Measurements from ENCODE around the gene PPP1R12B.
"Not testable (repeated sequence)": the region's sequence is repeated elsewhere in the genome, so short reads cannot be mapped to it uniquely, and the experiment has no call there.

PPP1R12B gene

DNA sequence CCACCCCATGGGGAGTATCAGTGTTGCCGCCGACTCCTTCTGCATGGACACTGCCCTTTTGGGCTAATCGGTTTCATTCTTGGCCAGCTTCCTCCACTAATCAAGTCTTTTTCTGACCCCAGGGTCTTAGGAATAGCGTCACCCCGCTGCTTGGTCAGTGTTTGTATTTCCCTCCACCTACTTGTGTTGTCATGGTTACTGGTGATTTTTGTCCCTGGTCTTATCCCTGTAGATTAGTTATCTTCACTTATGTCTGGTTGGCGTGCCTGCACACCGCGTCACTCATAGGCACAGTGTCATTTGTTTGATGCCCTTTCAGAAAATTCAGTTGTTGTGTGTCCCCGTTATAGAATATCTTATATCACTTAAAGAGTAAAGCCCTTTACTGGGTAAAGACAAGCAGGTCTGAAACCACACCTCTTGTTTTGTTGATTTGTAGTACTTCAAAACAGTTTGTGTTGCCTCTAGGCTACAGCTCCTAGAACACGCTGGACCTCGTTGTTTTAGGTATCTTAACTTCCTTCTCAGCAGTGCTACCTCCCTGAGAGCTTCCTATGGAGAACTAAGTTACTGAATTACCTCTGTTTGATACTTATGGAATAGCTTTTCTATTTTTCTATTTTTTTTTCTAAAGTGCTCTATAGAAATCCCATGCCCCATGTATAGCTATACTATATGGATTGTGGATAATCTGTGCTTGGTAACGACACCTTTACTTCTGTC is 868 bp downstream of the PPP1R12B start:
- 13% methylated on average over 12 of the region's 12 CpGs for WGBS
- H3K36me3 ChIP-seq (ENCODE audit: insufficient read depth, low read length): no peaks in the 10 kb centered on the region
- no peaks in the 10 kb centered on the region for H3K9me3 ChIP-seq (ENCODE audit: insufficient read depth, low read depth, low read length)

DNA sequence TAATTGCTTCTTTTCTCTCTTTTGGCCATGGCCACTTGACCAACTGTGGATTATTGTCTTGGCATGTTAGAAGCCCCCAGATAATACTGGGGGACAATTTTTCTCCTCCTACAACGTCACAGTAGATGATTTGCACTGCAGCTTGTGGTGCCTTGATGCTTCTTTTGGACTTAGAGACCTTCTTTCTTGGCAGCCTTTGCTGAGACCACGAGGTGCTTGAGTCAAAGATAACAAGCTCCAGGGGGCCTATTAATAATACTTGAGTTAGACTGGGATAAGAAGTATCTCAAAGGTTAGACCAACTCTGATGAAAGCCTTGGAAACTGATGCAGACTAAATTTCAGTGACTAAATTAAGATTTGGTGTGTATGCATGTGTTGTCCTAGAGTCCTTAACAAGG is 3.2 kb downstream of the PPP1R12B start:
- H3K4me1 ChIP-seq (ENCODE audit: insufficient read depth, low read length): peaks cover 10% of the 10 kb centered on the region; the same call in 1 of the 2 replicates
- WGBS: 88% methylated on average over 2 of the region's 2 CpGs

More for the DNA sequence above, 868 bp downstream of the PPP1R12B start:
- Histone ChIP-seq H3K9ac (ENCODE audit: low read depth, low read length) (peak overlapping the region; percentile 74), H3K27me3 (ENCODE audit: insufficient read depth, low read length) (no peaks in the 10 kb centered on the region), H3K4me1 (ENCODE audit: insufficient read depth, low read length) (peaks cover 10% of the 10 kb centered on the region; the same call in 1 of the 2 replicates), H3K4me3 (ENCODE audit: low read length) (peak overlapping the region; percentile 85), H3K27ac (ENCODE audit: low read depth, low read length) (no peak overlapping the region)

DNA sequence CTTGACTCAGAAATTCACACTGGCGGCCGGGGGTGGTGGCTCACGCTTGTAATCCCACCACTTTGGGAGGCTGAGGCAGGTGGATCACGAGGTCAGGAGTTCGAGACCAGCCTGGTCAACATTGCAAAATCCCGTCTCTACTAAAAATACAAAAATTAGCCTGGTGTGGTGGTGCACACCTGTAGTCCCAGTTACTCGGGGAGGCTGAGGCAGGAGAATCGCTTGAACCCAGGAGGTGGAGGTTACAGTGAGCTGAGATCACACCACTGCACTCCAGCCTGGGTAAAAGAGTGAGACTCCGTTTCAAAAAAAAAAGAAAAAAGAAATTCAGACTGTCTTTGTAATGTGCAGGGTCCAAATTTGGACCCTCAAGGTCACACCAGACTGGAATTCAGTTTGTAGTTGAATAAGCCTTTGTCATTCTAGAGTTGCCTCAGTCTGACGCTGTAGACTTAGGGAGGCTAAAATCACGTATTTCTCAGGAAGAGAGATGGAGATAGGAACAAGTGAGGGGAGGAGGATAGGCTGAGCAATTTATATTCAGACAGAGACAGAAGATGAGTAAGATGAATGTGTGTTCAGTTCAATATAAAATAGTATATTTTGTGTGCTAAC is 4.2 kb downstream of the PPP1R12B start:
- H3K27me3 ChIP-seq (ENCODE audit: insufficient read depth, low read length); H3K36me3 ChIP-seq (ENCODE audit: insufficient read depth, low read length); H3K4me3 ChIP-seq (ENCODE audit: low read length); H3K9ac ChIP-seq (ENCODE audit: low read depth, low read length); H3K27ac ChIP-seq (ENCODE audit: low read depth, low read length); H3K4me1 ChIP-seq (ENCODE audit: insufficient read depth, low read length); H3K9me3 ChIP-seq (ENCODE audit: insufficient read depth, low read depth, low read length): not testable (repeated sequence)
- WGBS: 94% methylated on average over 11 of the region's 11 CpGs

More for the DNA sequence above, 3.2 kb downstream of the PPP1R12B start:
- H3K9me3 ChIP-seq (ENCODE audit: insufficient read depth, low read depth, low read length): no peaks in the 10 kb centered on the region
- H3K27ac ChIP-seq (ENCODE audit: low read depth, low read length): no peak overlapping the region
- H3K36me3 ChIP-seq (ENCODE audit: insufficient read depth, low read length): no peaks in the 10 kb centered on the region
- H3K4me3 ChIP-seq (ENCODE audit: low read length): no peak overlapping the region
- no peak overlapping the region for H3K9ac ChIP-seq (ENCODE audit: low read depth, low read length)
- H3K27me3 ChIP-seq (ENCODE audit: insufficient read depth, low read length): no peaks in the 10 kb centered on the region

DNA sequence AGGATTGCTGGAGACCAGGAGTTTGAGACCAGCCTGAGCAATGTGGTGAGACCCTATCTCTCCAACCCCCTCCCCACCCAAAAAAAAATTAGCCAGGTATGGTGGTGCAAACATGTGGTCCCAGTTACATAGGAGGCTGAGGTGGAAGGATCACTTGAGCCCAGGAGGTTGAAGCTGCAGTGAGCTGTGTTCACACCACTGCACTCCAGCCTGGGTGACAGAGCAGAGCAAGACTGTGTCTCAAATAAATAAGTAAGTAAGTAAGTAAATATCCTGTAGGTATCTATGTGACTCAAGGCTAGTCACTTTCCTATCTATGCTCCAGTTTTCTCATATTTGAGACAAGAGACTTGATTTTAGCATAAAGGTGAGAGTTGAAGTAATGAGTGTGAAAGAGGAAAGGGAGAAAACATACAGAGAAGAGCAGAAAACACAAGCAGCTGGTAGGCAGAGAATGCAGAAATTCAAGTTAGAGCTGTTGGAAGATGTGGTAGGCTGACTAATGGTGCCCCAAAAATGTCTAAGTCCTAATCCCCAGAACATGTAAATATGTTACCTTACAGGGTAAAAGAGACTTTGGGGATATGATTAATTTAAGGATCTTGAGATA is 7.5 kb downstream of the PPP1R12B start:
- H3K36me3 ChIP-seq (ENCODE audit: insufficient read depth, low read length): no peaks in the 10 kb centered on the region
- peaks cover 5% of the 10 kb centered on the region for H3K4me1 ChIP-seq (ENCODE audit: insufficient read depth, low read length)
- H3K9ac ChIP-seq (ENCODE audit: low read depth, low read length): no peak overlapping the region
- no peak overlapping the region for H3K4me3 ChIP-seq (ENCODE audit: low read length)
- H3K9me3 ChIP-seq (ENCODE audit: insufficient read depth, low read depth, low read length): no peaks in the 10 kb centered on the region
- H3K27ac ChIP-seq (ENCODE audit: low read depth, low read length): no peak overlapping the region
- H3K27me3 ChIP-seq (ENCODE audit: insufficient read depth, low read length): no peaks in the 10 kb centered on the region

DNA sequence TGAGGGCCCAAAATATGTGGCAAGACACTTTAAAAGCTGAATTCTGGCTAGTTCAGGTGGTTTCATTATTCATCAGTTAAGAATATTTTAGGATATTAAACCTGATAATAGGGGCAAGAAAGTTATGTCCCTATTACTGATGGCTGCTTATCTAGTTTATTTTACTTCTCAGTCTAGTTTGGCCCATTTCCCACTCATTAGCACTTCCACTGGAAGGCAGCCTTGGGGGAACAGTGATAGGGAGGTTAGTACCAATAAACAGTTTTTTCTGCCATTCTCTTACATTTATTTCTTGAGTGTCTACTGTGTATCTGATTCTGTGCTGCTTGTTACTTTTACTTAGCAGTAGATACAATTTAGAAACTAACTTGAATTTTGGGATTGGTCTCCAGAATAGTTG is 9.0 kb downstream of the PPP1R12B start:
- no peaks in the 10 kb centered on the region for H3K36me3 ChIP-seq (ENCODE audit: insufficient read depth, low read length)
- H3K4me3 ChIP-seq (ENCODE audit: low read length): no peak overlapping the region
- H3K27ac ChIP-seq (ENCODE audit: low read depth, low read length): no peak overlapping the region
- H3K4me1 ChIP-seq (ENCODE audit: insufficient read depth, low read length): peaks cover 18% of the 10 kb centered on the region
- H3K27me3 ChIP-seq (ENCODE audit: insufficient read depth, low read length): no peaks in the 10 kb centered on the region
- H3K9ac ChIP-seq (ENCODE audit: low read depth, low read length): no peak overlapping the region
- no peaks in the 10 kb centered on the region for H3K9me3 ChIP-seq (ENCODE audit: insufficient read depth, low read depth, low read length)

DNA sequence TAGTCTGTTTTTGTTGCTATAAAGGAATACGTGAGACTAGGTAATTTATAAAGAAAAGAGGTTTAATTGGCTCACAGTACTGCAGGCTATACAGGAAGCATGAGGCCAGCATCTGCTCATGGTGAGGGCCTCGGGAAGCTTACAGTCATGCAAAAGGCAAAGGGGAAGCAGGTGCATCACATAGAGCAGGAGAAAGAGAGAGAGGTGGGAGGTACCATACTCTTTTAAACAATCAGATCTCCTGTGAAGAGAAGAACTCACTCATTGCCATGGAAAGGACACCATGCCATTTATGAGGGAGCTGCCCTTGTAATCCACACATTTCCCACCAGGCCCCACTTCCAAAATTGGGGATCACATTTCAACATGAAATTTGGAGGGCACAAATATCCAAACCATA is 12.7 kb downstream of the PPP1R12B start:
- WGBS: 74% methylated on average over 2 of the region's 2 CpGs
- H3K9ac ChIP-seq (ENCODE audit: low read depth, low read length): no peak overlapping the region
- peaks cover 40% of the 10 kb centered on the region for H3K4me1 ChIP-seq (ENCODE audit: insufficient read depth, low read length)
- H3K9me3 ChIP-seq (ENCODE audit: insufficient read depth, low read depth, low read length): no peaks in the 10 kb centered on the region
- peak overlapping the region; percentile 84; the same call in 1 of the 2 replicates for H3K27ac ChIP-seq (ENCODE audit: low read depth, low read length)
- H3K4me3 ChIP-seq (ENCODE audit: low read length): peak overlapping the region; percentile 18
- no peaks in the 10 kb centered on the region for H3K27me3 ChIP-seq (ENCODE audit: insufficient read depth, low read length)
- H3K36me3 ChIP-seq (ENCODE audit: insufficient read depth, low read length): no peaks in the 10 kb centered on the region

DNA sequence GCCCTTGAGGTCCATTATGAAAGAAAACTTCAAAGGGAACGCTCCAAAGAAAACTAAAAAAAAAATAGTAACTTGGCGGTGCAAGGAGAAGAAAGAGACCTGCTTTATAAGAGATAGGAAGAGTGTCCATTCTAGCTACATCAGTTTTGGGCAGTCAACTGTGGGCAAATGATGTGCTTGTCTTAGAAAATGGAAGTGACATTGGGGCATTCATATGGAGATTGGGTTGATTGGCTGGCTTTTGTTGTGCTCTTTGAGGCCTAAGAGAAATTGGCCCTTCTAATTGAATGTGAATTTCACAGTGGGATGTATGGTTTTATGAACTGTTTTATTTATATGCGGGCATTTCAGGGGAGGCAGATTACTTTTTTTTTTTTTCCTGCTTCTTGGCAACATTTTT is 13.2 kb downstream of the PPP1R12B start:
- peaks cover 40% of the 10 kb centered on the region for H3K4me1 ChIP-seq (ENCODE audit: insufficient read depth, low read length)
- 28% methylated on average over 3 of the region's 3 CpGs for WGBS
- no peak overlapping the region for H3K9ac ChIP-seq (ENCODE audit: low read depth, low read length)
- H3K4me3 ChIP-seq (ENCODE audit: low read length): peak overlapping the region; percentile 18
- H3K27ac ChIP-seq (ENCODE audit: low read depth, low read length): peak overlapping the region; percentile 84; the same call in 1 of the 2 replicates
- H3K9me3 ChIP-seq (ENCODE audit: insufficient read depth, low read depth, low read length): no peaks in the 10 kb centered on the region
- no peaks in the 10 kb centered on the region for H3K36me3 ChIP-seq (ENCODE audit: insufficient read depth, low read length)
- H3K27me3 ChIP-seq (ENCODE audit: insufficient read depth, low read length): no peaks in the 10 kb centered on the region

DNA sequence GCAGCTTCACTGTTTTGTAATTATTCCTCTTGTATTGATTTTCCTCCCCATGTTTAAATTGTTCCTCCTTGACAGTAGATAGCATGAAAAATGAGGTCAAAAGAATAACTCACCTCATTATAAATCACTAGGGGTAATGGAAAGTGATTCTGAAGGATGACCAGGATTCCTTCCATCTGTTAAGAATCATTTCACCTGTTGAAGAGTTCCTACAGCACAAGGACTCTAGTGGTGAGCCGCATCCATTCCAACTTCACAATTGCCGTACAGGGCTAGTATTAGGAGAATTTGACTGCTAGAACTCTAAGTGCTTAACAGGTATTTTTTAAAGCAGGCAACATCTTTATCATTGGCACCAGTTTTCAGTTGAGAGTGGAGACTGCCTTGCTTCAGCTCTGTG is 13.7 kb downstream of the PPP1R12B start:
- WGBS: 76% methylated on average over 2 of the region's 2 CpGs
- H3K9ac ChIP-seq (ENCODE audit: low read depth, low read length): no peak overlapping the region
- peaks cover 40% of the 10 kb centered on the region for H3K4me1 ChIP-seq (ENCODE audit: insufficient read depth, low read length)
- H3K36me3 ChIP-seq (ENCODE audit: insufficient read depth, low read length): no peaks in the 10 kb centered on the region
- H3K27ac ChIP-seq (ENCODE audit: low read depth, low read length): peak overlapping the region; percentile 79; the same call in 1 of the 2 replicates
- H3K4me3 ChIP-seq (ENCODE audit: low read length): peak overlapping the region; percentile 18; the same call in 1 of the 2 replicates
- H3K27me3 ChIP-seq (ENCODE audit: insufficient read depth, low read length): no peaks in the 10 kb centered on the region
- no peaks in the 10 kb centered on the region for H3K9me3 ChIP-seq (ENCODE audit: insufficient read depth, low read depth, low read length)

DNA sequence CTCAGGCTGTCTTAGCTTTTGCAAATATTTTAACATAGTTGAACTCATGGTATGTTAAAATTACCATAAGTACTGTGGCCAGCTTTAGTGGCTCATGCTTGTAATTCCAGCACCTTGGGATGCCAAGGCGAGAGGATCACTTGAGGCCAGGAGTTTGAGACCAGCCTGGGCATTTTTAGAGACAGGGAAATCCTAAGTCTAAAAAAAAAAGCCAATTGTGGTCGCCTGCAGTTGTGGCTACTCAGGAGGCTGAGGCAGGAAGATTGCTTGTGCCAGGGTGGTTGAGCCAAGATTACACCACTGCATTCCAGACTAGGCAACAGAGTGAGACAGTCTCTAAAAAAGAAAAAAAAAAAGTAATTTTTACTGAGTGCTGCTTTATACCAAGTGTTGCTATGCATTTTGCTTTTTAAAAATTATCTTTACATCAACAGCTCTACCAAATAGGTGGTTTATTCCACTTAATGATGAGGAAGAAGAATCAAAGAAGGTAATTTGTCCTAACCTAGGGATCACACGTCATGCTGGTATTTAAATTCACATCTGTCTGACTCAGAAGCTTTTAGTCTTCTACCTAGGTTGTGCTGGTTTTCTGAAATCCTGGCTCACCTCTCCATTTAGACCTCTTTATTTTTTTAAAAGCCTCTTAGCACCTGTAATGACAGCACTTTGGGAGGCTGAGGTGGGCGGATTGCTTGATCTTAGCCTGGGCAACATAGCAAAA is 16.8 kb downstream of the PPP1R12B start:
- no peaks in the 10 kb centered on the region for H3K9me3 ChIP-seq (ENCODE audit: insufficient read depth, low read depth, low read length)
- H3K9ac ChIP-seq (ENCODE audit: low read depth, low read length): no peak overlapping the region
- no peak overlapping the region for H3K4me3 ChIP-seq (ENCODE audit: low read length)
- no peaks in the 10 kb centered on the region for H3K27me3 ChIP-seq (ENCODE audit: insufficient read depth, low read length)
- peak overlapping the region; percentile 28; the same call in 1 of the 2 replicates for H3K27ac ChIP-seq (ENCODE audit: low read depth, low read length)
- peaks cover 35% of the 10 kb centered on the region for H3K4me1 ChIP-seq (ENCODE audit: insufficient read depth, low read length)
- no peaks in the 10 kb centered on the region for H3K36me3 ChIP-seq (ENCODE audit: insufficient read depth, low read length)
- WGBS: 79% methylated on average over 4 of the region's 4 CpGs

DNA sequence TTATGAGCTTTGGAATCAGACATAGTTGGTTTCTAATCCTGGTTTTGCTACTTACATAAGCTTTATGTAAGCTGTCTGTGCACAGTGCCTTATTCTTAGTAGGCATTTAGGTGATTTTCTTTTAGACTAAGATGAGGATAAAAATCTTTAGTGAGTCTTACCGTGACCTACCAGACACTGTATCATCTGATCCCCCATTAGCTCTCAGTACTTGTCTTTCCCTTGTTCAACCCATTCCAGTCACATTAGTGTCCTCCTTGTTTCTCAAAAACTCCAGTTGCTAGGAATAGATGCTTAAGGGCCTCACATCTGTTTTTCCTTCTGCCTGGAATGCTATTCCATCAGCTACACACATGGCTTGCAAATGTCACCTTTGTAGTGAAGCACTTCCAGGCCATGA is 18.8 kb downstream of the PPP1R12B start:
- no peaks in the 10 kb centered on the region for H3K36me3 ChIP-seq (ENCODE audit: insufficient read depth, low read length)
- H3K9ac ChIP-seq (ENCODE audit: low read depth, low read length): no peak overlapping the region
- H3K27me3 ChIP-seq (ENCODE audit: insufficient read depth, low read length): no peaks in the 10 kb centered on the region
- 88% methylated on average over 1 of the region's 1 CpG for WGBS
- no peak overlapping the region for H3K27ac ChIP-seq (ENCODE audit: low read depth, low read length)
- H3K9me3 ChIP-seq (ENCODE audit: insufficient read depth, low read depth, low read length): no peaks in the 10 kb centered on the region
- peaks cover 24% of the 10 kb centered on the region for H3K4me1 ChIP-seq (ENCODE audit: insufficient read depth, low read length)
- H3K4me3 ChIP-seq (ENCODE audit: low read length): no peak overlapping the region

DNA sequence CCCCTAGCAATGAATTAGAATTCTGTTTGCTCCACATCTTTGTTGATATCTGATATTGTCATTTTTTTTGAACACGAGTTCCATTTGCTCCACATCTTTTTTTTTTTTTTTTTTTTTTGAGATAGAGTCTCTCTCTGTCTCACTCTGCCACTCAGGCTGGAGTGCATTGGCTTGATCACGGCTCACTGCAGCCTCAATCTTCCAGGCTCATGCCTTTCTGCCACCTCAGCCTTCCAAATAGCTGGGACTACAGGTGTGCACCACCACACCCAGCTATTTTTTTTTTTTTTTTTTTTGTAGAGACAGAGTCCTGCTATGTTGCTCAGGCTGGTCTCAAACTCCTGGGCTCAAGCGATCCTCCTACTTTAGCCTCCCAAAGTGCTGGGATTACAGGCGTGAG is 22.4 kb downstream of the PPP1R12B start:
- not testable (repeated sequence) for H3K27ac ChIP-seq (ENCODE audit: low read depth, low read length); H3K4me3 ChIP-seq (ENCODE audit: low read length); H3K9me3 ChIP-seq (ENCODE audit: insufficient read depth, low read depth, low read length); H3K36me3 ChIP-seq (ENCODE audit: insufficient read depth, low read length); H3K27me3 ChIP-seq (ENCODE audit: insufficient read depth, low read length); H3K9ac ChIP-seq (ENCODE audit: low read depth, low read length); H3K4me1 ChIP-seq (ENCODE audit: insufficient read depth, low read length)
- WGBS: 84% methylated on average over 3 of the region's 4 CpGs

Data from HUES64 (cell line).